ENCODE data around the gene TMEM117.

Gene TMEM117

DNA sequence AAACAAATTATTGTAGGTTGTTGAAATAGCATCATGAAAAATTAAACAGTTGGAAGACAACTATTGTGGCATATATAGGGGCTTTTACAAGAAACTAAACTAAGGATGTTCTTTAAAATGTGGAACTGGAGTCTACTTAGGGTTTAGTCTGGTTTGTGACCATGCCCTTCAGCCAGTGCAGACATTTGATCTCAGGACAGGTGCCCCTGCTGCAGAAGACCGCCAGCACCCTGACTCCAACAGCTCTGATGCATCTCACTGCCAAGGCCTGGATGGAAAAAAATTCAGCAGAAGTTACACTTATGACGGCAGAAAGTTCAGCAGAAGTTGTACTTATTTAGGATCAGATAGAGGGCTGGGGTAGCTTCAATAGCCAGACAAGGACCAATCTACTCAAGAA is 51.5 kb downstream of the TMEM117 start:
- DNase-seq: no peak

DNA sequence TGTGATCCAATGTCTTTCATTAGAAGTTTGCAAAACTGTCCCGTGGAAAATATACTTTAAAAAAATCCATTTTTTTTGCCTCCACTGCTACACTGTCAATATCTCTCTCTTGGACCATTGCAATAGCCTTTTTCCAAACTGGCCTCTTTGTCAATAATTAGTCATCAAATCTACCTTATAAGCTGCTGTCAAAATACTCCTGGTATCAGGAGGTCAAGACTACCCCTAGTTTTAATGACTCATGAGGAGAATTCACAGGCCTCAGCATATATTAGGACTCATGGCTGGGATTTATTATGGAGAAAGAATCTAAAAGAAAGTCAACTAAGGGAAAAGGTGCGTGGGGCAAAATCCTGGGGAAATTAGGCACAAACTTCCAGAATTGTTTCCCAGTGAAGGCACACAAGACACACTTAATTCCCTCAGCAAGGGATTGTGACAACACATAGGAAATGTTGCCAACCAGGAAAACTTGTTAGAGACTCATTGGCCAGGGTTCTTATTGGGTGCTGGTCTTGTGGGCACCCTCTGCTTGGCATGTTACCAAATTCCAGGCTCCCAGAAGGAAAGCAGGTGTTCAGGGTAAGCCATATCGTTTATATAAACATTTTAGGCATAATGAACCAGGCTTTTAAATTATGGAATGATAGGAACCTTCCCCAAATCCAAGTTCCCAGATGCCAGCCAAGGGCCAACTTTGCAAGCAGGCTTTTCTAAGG is 56.1 kb downstream of the TMEM117 start:
- no peak for DNase-seq

DNA sequence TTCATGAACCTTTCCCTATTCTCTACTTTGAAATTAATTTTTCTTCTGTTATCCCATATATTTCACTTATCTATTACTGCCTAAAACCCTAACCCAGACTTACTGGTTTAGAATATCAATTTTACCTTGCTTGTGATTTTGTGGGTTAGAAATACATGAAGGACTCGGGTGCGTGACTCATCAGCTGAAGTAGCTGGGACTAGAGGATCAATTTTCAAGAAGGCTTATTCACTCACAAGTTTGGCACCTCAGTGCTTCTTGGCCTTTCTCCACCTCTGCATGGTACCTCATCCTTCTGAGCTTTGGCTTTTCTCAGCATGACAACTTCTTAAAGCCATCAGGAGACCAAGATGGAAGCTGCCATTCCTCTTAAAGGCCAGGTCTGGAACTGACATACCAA is 57.8 kb downstream of the TMEM117 start:
- DNase-seq: no peak

DNA sequence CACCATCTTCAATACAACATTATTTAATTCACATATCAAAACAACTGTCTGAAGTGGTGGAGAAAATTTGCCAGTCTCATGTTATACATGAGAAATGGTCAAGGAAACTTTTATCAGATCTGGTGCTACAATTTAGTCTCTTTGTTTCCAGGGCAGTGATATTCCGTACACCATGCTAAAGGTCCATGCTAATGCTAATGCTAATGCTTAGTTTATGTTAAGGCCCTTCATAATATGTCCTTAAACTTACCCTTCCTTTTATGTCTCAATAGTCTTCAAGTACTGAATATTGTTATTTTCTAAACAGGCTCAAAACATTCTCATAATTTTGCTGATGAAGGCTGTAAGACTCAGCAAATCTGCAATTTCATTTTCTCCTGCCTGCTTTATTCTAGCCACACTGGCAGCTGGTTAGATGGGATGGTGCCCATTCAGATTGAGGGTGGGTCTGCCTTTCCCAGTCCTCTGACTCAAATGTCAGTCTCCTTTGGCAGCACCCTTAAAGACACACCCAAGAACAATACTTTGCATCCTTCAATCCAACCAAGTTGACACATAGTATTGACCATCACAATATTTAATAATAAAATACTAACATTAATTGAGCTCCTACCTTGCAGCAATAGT is 59.8 kb downstream of the TMEM117 start:
- DNase-seq: no peak

DNA sequence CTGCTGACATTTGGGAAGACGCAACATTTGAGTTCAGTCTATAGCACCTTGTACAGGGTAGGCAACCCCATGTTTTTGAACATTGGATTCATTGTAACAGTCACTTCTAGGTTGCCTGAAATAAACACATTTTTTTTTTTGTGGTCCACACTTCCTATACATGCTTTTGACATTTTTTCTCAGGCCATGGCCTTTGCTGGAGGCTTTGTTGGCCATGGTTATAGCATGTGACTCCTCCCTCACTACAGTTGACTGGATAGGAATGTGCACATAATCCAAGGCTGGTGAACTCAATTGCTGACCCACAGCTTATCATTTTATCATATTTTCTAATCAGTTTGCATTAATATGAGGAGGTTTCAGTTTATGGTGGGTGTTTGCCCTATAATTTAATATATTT is 60.6 kb downstream of the TMEM117 start:
- DNase-seq: no peak

DNA sequence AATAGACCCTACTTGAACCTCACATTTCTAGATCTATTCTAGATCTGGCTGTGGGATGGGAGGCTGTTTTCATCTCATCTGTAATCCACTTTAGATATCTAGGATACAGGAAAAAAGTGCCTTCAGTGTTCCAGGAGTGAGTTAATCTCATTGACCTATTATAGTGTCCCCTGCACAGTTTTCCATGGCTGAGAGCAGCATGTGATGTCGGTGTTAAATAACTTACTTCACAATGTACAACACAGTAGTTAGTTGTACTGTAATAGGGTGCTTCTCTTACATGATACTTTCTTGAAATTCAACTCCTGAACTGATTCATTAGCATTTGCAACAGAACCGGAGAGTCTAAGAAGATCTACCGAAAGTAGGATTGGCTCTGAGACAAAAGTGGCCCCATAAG is 62.6 kb downstream of the TMEM117 start:
- no peak for DNase-seq

DNA sequence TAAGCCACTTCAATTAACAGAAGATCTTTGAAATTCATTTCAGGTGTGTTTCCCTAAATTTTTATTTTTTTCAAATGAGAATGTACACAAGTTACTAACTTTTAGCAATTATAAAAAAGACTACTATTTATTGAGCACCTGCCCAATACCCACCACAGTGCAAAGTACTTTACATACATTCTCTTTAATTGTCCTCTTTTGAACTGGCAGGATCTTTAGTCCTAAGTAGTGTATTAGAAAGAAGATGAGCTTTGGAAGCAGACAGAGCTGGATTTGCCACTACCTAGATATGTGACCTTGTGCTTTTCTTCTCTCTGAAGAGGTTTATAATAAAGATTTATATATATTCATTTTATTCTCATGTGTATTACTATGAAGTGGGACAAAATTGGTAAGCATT is 63.7 kb downstream of the TMEM117 start:
- DNase-seq: no peak

DNA sequence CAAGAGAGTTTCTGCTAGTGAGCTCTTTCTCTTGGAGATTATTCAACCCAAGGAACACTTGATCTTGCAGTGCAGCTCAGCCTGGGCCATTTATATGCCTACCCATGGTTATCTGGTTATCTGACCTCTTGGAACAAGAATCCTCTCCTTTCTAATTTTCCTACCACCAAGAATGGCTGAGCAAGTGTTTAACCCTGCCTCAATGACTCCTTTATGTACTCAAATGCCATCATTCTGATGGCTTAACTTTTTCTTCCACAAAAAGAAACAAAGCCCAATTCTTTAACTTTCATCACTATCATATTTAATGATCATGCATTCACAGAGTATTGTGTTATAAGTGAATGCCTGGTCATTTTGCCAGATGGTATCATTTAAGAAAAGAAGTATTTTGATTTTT is 67.8 kb downstream of the TMEM117 start:
- no peak for DNase-seq

DNA sequence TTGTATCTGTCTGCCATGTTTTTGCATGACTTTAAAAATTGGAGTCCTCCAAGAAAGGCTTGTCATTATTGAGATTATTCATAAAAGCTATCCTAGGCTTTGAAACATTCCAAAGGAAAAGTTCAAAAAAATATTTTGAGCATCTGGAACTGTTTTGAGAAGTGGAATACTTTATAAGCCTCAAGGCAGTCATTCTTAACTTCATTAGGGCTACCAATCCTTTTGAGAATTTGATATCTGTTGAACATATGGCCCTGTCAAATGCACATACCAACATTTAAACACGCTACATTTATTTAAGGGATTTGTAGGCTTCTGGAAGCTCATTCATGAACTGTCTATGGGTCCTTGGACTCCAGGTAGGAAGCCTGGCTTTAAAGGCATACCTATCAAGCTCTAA is 77.0 kb downstream of the TMEM117 start:
- DNase-seq: no peak

DNA sequence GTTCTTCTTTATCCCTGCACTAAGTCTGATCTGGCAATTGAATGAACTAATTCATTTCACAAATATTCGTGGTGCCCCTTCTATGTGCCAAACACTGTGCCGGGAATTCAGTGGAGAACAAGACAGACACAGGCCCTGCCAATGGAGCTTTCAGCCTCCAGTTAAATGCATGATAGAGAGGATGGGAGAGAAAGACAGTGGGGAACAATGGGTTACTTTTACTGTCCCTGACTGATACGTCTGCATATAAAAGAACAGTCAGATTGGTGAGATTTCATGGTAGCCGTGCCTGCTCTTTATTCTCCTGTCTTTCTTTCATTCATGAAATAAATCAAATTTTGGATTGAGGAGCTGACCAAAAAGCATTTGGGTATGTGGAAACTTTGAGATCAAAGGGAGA is 78.5 kb downstream of the TMEM117 start:
- no peak for DNase-seq

DNA sequence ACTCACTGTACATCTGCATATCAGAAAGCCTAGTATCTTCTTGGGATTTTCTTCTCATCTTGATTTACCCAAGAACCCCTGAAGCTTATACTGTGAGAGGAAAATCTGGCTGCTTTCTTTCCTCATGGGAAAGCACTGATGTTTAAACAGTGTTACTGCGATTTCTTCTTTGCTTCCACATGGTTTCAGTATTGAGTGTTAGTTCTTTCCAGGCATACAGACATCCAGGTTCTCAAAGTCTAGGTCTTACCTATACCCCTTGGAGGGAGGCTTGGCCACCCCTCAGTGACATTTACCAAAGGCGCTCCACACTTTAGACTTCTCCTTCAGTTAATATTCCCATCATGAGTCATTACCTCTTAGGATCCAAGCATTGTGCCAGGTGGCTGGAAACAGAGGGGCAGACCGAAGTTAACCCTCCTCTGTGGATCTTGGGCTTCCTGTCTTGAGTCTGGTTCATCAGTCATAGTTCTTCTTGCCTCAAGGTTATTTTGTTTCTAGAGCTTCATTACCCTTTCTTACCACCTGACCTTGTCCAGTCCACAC is 79.1 kb downstream of the TMEM117 start:
- DNase-seq: no peak

DNA sequence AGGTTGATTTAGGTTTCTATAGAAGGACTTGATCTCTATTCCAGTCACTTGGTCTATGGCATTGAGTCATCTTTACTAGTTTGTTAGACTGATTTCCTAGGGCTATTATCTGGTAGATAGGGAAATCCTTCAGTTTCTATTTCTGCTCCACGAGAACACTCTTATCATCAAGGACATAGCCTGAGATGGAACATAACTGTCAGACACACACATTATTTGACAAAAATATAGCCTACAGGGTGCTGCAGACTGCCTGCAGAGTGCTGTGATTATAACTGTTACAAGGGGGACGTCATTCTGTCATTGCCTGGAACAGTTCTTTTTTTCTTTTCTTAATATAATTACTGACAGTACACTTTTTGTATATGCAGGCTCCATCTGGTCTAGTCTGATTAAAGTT is 82.0 kb downstream of the TMEM117 start:
- no peak for DNase-seq

DNA sequence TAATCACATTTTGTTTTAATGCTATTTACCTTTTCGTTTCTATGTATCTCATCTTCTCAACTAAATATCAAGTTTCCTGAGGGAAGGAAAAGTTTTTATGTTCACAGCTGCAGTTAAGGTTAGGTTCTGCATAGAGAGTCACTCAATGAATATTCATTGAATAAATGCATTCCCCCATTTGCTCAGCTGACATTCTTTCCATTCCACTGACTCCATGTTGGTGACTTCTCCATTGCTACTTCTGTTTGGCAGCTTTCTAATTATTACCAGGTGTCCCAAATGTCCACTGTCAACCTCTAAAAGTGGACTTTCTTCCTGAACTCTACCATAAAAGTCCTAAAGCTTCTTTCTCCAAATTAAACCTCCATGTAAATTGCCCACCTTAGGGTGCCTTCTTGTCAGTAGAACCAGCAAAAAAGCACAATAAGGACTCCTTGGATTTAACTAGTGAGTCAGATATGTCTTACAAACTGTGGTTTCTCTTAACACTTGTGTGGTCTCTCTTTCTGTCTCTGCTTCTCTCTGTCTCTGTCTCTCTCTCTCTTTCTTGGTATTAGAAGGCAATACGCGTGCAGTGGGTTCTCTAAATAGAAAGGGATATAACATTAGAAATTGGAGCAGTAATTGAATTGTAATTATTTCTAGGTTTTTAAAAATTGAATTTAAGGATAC is 85.9 kb downstream of the TMEM117 start:
- no peak for DNase-seq

DNA sequence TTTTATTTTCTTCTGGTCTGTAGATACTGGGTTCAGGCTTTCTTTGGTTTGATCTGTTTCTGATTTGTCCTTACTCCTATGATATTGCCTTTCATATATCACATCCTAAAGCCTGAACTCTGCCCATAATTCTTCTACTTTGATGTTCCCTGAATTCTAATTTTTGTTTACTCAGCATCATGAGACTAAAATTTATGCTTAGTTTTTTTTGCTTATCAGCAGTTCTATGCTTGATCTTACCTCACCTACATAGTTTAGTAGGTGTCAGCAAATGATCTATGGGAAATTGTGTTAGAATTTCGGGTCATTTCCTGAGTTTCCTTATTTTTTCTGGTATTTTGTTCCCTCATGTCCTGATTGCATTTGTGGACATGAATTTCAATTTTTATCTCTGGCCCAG is 94.2 kb downstream of the TMEM117 start:
- no peak for DNase-seq

DNA sequence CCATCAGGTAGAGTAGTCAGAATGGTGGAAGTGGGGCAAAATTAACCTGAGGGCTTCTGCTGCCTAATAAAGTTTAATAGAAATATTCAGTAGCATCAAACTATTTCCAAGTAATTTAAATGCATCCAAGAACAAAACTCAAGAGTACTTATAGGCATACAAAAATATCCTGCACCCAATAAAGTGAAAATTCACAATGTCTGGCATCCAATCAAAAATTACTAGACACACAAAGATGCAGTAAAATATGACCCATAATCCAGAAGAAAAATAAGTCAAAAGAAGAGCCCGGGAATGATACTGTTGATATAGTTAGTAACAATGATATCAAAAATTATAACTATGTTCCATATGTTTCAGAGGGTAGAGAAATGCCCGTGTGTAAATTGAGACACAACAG is 95.3 kb downstream of the TMEM117 start:
- DNase-seq: no peak

DNA sequence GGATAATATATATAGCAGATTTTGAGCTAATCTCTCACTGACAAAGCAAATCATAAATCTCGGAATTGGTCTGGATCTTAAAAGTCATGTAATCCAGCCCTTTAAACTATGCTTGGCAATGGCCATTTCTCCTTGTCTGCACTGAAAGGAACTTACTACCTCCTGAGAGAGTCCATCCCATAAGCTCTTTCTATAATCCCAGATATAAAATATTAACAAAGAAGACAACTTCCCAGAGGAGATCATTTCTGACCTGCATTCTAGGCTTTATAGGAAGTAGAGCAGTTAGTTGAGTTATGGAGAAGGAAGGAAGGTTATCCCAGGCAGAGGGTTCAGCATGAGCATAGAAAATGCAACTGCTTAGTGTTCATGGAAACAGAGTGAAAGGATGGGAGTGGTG is 99.7 kb downstream of the TMEM117 start:
- DNase-seq: no peak

DNA sequence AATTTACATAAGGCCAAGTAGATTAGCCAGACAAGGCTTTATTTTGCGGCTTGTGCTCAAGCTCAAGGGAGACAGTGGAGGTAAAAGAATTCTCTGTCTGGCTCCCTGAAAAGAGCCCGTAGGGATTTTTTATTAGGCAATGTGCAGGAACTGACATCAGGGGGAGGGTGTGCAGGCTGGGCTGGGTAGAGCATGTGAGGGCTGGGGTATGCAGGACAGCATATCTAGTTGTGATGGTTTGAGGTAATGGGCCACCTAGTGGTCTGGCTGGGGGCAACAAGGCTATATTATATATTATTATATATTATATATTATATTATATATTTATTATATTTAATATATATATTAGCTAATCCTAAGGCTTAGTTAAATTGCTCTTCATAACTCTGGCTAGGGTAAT is 102.1 kb downstream of the TMEM117 start:
- DNase-seq: no peak

DNA sequence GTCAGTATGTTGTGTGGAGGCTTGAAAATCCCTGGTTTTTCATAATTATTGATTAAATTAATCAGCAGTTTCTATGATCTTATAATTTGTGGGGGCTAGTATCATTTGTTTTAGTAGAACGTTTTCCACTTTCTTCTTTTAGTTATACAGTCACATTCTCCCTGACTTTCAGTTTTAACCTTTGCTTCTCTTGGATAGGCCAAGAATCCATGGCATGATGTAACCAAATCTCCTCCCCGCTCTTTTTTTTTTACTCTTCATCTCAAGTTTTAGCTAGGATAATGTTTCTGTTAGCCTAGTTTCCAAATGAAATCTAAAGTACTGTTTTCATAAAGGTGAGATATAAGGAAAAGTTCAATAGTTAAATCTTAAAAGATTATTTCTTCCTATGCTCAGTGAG is 106.5 kb downstream of the TMEM117 start:
- no peak for DNase-seq

DNA sequence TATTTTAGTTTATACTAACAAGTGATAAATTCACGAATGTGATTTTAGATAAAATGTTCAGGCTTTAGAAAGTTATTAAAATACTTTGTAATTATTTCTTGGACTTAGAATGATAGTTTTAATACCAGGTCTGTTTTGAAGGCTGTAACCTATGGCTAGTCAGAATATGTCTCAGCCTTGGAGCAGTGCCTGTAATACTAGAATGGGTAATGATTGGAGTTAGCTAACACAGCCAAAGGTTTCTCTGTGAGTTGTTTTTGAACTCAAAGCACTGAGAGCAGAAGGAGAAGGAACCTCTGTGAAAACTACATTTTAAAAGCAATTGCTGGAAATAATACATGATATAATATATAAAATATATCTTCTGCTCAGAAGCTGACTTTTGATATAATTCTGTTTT is 110.1 kb downstream of the TMEM117 start:
- DNase-seq: no peak

DNA sequence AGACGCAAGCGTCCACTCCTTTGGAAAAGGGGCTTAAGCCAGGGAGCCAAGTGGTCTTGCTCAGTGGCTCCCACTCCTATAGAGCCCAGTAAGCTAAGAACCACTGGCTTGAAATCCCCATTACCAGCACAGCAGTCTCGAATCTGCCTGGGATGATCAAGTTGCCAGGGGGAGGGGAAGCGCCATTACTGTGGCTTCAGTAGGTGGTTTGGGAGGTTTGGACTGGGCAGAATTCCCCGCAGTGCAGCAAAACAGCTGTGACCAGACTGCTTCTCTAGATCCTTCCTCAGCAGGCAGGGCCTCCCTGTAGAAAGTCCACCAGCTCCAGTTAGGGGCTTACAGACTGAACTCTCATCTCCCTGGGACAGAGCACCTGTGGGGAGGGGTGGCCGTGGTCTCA is 115.4 kb downstream of the TMEM117 start:
- DNase-seq: no peak

DNA sequence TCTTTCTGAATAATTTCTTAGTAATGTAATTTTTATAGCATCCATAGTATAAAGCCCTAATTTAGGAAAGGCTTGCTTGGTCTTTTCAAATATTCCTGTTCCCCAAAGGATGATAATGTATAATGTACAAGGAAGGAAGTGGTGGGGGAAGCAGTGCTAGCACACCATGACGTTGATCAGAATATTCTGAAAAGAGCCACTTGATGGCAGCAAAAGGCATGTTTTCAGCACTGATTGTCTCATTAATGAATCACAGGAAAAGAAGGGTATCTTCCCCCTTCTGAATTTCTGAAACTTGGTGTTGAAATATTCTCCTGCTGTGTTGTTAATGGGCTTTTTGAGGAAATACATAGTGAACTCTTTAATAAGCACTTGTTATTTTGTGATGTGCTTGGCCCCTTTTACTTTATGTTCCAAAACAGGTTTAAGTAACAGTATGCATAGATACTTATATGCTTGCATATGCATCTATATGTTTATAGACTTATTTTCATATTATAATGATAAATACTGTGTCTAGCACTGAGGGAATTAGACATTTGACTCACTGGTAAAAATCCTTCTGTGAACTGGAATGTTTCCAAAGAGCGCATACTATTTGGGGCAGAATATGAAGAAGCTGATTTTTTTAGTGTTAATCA is 122.0 kb downstream of the TMEM117 start:
- peak in 1 of 2 experiments; percentile 11 for DNase-seq

DNA sequence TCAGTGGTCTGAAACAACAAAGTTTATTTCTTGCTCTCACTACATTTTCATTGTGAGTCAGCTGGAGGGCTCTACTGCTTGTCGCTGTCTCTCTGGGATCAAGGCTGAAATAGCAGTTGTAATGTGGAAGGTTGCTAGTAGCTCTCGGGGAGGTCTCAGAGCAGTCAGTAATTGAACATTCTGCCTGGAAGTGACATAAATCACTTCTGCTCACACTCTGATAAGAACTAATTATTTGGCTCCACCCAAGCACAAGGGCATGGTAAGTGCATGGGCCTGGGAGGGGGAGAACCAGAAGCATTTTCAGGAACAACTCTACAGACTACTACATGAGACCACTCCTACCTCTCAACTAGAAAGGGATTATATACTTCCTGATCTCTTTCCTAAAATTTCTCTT is 128.2 kb downstream of the TMEM117 start:
- DNase-seq: no peak

DNA sequence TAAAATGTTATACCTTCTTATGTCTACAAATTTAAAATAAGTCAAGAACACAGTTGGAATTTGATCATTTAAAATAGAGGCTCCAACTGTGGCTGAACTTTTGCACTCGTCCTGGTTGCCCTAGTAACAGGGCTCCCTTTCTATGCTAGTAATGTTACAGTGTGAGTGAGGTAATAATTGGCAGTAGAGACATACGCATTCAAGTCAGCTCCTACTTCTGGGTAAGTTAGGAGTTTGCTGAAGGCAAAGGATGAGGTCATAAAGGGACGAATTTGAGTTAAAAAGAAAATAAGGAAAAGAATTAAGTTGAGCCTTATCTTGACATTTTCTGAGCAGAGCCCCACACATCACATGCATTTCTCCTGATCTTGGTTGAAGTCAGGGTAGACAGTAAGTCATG is 129.1 kb downstream of the TMEM117 start:
- DNase-seq: no peak

DNA sequence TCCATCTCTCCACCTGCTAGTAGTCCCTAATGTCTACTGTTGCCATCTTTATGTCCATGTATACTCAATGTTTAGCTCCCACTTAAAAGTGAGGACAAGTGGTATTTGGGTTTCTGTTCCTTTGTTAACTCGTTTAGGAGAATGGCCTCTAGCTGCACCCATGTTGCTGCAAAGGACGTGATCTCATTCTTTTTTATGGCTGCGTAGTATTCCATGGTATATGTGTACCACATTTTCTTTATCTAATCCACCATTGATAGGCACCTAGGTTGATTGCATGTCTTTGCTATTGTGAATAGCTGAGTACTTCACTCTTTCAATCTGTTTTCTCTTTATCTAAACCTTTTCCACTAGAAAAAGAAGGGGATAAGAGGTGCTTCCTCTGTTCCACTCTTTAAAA is 130.0 kb downstream of the TMEM117 start:
- no peak for DNase-seq
